NK-92 (cell line): ENCODE data around the gene VSTM2L.
"Not testable (repeated sequence)": the region's sequence is repeated elsewhere in the genome, so short reads cannot be mapped to it uniquely, and the experiment has no call there.

ENCODE experiments used
- DNase-seq: peaks from one replicate; lab custom pipeline; 2025; ENCODE audit not compliant: unreplicated experiment; lab: John Stamatoyannopoulos, UW

Gene VSTM2L

GRCh38 chr20:37902504-37903313 lies at the start of gene VSTM2L:
Gene VSTM2L, plus strand, starts transcription at chr20:37903127. Its CDS starts 224 bp downstream, at chr20:37903351.
- no peak for DNase-seq

- DNase-seq = no peak
These were observed 49.0 kb upstream of the VSTM2L start for GRCh38 chr20:37853823-37854375.

GRCh38 chr20:37856034-37856433 lies 46.9 kb upstream of the VSTM2L start:
- not testable (repeated sequence) for DNase-seq

- DNase-seq = no peak
These were observed 45.8 kb upstream of the VSTM2L start for GRCh38 chr20:37856932-37857660.

GRCh38 chr20:37859406-37860171 lies 43.3 kb upstream of the VSTM2L start:
- no peak for DNase-seq

- DNase-seq = no peak
These were observed 39.6 kb upstream of the VSTM2L start for GRCh38 chr20:37863289-37863688.

GRCh38 chr20:37864298-37864697 lies 38.6 kb upstream of the VSTM2L start:
- DNase-seq = no peak

- DNase-seq = no peak
These were observed 36.9 kb upstream of the VSTM2L start for GRCh38 chr20:37866051-37866450.

- no peak for DNase-seq
These were observed 35.4 kb upstream of the VSTM2L start for GRCh38 chr20:37867289-37868195.

GRCh38 chr20:37868851-37869333 lies 34.0 kb upstream of the VSTM2L start:
- no peak for DNase-seq

- no peak for DNase-seq
These were observed 33.5 kb upstream of the VSTM2L start for GRCh38 chr20:37869334-37869861.

GRCh38 chr20:37870294-37870693 lies 32.6 kb upstream of the VSTM2L start:
- no peak for DNase-seq

GRCh38 chr20:37871751-37872150 lies 31.2 kb upstream of the VSTM2L start:
- DNase-seq = no peak

GRCh38 chr20:37872161-37872560 lies 30.8 kb upstream of the VSTM2L start:
- DNase-seq = no peak

- DNase-seq = no peak
These were observed 29.0 kb upstream of the VSTM2L start for GRCh38 chr20:37873884-37874283.

GRCh38 chr20:37875460-37876175 lies 27.3 kb upstream of the VSTM2L start:
- DNase-seq = no peak

GRCh38 chr20:37876863-37877262 lies 26.1 kb upstream of the VSTM2L start:
- DNase-seq = no peak

- no peak for DNase-seq
These were observed 24.8 kb upstream of the VSTM2L start for GRCh38 chr20:37877832-37878772.
